Stimulated activated CD8-positive, alpha-beta memory T cell treated with anti-CD3 and anti-CD28 coated beads, Interleukin-12 subunit alpha, Interleukin-12 subunit beta, amount 100 ng/mL, for 1 hour (primary cell): Measurements from ENCODE around the gene EYA2.

Source experiments
- DNase-seq: peaks from one replicate; pipeline ENCODE4 v3.0.0-alpha.2; 2020; ENCODE audit warnings: low read depth

EYA2 gene

GRCh38 chr20:46933150-46933549, 38.5 kb downstream of the EYA2 start:
- no peak for DNase-seq

- no peak for DNase-seq
These were observed 40.2 kb downstream of the EYA2 start for GRCh38 chr20:46934746-46935287.

- DNase-seq = no peak
These were observed 40.9 kb downstream of the EYA2 start for GRCh38 chr20:46935394-46936017.

GRCh38 chr20:46936415-46937156, 41.9 kb downstream of the EYA2 start:
- no peak for DNase-seq

GRCh38 chr20:46937157-46937523, 42.5 kb downstream of the EYA2 start:
- no peak for DNase-seq

GRCh38 chr20:46937533-46938226, 43.0 kb downstream of the EYA2 start:
- DNase-seq = no peak

- DNase-seq = no peak
These were observed 43.8 kb downstream of the EYA2 start for GRCh38 chr20:46938434-46938833.

- no peak for DNase-seq
These were observed 44.7 kb downstream of the EYA2 start for GRCh38 chr20:46939031-46939965.

- DNase-seq = no peak
These were observed 46.0 kb downstream of the EYA2 start for GRCh38 chr20:46940616-46941015.

- DNase-seq = no peak
These were observed 46.8 kb downstream of the EYA2 start for GRCh38 chr20:46941404-46941803.

GRCh38 chr20:46943861-46944591, 49.4 kb downstream of the EYA2 start:
- no peak for DNase-seq

- DNase-seq = no peak
These were observed 50.8 kb downstream of the EYA2 start for GRCh38 chr20:46945465-46945864.

- DNase-seq = no peak
These were observed 51.6 kb downstream of the EYA2 start for GRCh38 chr20:46946181-46946624.

GRCh38 chr20:46946796-46947195, 52.2 kb downstream of the EYA2 start:
- no peak for DNase-seq

- DNase-seq = no peak
These were observed 53.4 kb downstream of the EYA2 start for GRCh38 chr20:46948081-46948480.

GRCh38 chr20:46951405-46951804, 56.8 kb downstream of the EYA2 start:
- DNase-seq = no peak

- no peak for DNase-seq
These were observed 57.3 kb downstream of the EYA2 start for GRCh38 chr20:46951840-46952497.

GRCh38 chr20:46953596-46953995, 59.0 kb downstream of the EYA2 start:
- DNase-seq = no peak

- DNase-seq = no peak
These were observed 59.9 kb downstream of the EYA2 start for GRCh38 chr20:46954490-46955038.
